NCI-H2227 (cell line): ENCODE measurements around the gene SLC36A3.
A peak's percentile ranks its signal among the peaks of the same experiment; 100 is the strongest.
"Not testable (repeated sequence)": the region's sequence is repeated elsewhere in the genome, so short reads cannot be mapped to it uniquely, and the experiment has no call there.

Experiments used
- DNase-seq: peaks from one replicate; lab custom pipeline; 2025; ENCODE audit not compliant: unreplicated experiment; lab: John Stamatoyannopoulos, UW

Gene SLC36A3

GRCh38 chr5:151309266-151309665, 5.7 kb upstream of the SLC36A3 start:
- DNase-seq = not testable (repeated sequence)

- peak; percentile 22 for DNase-seq
These were observed 5.3 kb downstream of the SLC36A3 start for GRCh38 chr5:151298063-151298855.

DNA sequence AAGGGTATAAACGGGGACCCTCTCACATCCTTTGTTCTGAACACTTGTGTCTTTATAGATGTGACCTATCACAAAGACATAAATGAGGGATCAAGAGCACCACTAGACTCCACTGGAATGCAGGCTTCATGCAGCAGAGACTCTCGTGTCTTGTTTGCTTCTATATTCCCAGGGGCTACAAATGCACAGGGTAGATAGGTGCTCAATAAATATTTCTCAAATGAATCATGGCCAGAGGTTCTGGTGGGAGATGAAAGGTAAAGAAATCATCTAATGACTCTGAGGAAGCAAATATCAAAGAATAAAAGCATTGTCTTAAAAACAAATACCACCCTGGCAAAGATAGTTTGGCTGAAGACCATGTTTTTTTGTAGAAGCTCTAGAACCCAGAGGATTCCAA, 6.6 kb downstream of the SLC36A3 start:
- no peak for DNase-seq

DNA sequence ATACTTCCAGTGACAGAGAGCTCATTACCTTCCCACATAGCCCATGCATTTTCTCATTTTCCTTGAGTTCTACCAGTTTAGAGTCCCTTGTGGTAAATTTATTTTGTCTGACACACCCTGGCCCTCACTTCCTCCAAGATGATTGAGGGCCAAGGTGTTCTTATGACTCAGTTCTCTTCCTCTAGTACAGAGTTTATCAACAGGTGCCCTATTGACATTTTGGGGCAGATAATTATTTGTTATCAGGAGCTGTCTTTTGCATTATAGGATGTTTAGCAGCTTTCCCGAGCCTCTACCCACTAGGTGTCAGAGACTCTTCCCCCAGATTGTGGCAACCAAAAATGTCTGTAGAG, 7.1 kb downstream of the SLC36A3 start:
- DNase-seq = no peak

- no peak for DNase-seq
These were observed 7.6 kb downstream of the SLC36A3 start for GRCh38 chr5:151295791-151296477.

- no peak for DNase-seq
These were observed 8.4 kb downstream of the SLC36A3 start for GRCh38 chr5:151295138-151295537.

GRCh38 chr5:151293624-151294023, 9.9 kb downstream of the SLC36A3 start:
- DNase-seq = no peak

DNA sequence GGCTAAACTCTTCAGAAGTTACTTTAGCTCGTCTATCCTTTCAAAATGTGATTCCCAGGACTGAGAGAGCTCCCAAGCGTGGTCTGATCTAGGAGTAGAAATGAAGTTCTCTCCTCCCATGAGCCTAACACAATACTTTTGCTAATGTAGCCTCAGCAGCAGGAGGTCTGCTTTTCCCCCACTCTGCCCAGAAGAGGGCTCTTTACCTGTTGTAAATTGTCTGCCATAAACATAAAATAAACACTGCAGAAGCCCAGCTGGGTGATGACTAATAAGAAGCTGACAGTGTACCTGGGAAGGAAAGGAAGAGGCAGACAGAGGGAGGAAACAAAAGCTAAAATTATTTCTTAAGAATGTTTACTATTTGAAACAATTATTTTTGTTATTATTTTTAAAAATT, 15.4 kb downstream of the SLC36A3 start:
- DNase-seq = no peak

GRCh38 chr5:151286246-151286645, 17.3 kb downstream of the SLC36A3 start:
- DNase-seq = no peak

GRCh38 chr5:151285683-151286082, 17.9 kb downstream of the SLC36A3 start:
- DNase-seq = no peak

GRCh38 chr5:151284392-151284967, 19.1 kb downstream of the SLC36A3 start:
- no peak for DNase-seq

GRCh38 chr5:151283120-151283825, 20.3 kb downstream of the SLC36A3 start:
- no peak for DNase-seq

DNA sequence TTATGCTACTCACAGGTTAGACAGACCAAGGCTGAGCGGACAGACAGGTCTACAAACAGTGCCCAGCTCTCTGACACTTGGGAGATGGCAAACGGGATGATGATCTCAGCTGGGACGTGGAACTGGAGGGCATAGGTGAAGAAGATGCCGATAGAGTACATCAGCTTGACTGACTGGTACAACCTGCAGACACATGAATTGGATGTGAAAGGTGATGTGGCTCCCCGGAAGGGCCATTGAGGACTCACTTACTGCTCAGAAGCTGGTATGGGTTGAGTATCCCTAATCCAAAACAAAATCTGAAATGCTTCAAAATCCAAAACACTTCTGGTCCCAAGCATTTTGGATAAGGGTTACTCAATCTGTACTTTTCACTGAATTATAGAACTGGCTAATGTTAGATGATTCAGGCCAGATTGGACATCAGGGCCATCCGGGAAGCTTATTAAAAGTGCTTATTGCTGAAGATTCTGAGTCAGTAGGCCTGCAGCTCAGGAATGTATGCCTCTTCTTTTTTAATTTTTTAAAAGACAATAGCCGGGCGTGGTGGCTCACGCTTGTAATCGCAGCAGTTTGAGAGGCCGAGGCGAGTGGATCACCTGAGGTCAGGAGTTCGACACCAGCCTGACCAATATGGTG, 22.4 kb downstream of the SLC36A3 start:
- no peak for DNase-seq

DNA sequence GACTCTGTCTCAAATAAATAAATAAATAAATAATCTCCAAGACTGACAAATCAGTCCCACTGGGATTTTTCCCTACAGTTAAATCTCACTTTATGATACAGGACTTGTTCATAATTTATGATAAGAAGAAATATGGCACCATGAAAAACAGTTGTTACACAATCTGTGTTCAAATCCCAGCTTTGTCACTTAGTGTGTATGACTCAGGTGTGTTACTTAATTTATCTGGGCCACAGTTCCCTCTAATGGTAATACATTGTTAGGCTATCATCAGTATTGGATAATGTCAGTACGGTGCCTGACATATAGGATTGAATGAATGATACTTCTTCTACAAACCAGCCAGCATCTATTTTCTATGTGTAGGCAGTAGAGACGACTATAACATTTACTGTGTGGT, 23.1 kb downstream of the SLC36A3 start:
- DNase-seq = no peak

DNA sequence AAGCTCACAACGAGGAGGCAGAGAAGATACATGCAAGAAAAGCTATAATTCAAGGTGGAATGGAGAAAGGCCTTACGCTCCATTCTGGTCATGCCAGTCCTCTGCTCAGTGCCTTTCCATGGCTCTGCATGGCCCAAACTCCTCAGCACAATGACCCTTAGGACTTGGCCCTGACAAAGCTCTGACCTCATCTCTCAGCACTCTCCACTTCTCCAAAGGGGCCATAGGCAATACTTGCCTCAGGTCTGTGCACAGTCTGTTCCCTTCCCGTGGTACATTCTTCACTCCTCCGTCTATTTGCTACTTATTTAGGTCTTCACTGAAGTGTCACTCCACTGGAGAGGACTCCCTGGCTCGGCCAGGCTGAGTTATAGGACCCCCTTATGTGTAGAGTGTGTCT, 24.7 kb downstream of the SLC36A3 start:
- DNase-seq = no peak

- DNase-seq = no peak
These were observed 27.8 kb downstream of the SLC36A3 start for GRCh38 chr5:151275803-151276202.

GRCh38 chr5:151274666-151275065, 28.9 kb downstream of the SLC36A3 start:
- no peak for DNase-seq

DNA sequence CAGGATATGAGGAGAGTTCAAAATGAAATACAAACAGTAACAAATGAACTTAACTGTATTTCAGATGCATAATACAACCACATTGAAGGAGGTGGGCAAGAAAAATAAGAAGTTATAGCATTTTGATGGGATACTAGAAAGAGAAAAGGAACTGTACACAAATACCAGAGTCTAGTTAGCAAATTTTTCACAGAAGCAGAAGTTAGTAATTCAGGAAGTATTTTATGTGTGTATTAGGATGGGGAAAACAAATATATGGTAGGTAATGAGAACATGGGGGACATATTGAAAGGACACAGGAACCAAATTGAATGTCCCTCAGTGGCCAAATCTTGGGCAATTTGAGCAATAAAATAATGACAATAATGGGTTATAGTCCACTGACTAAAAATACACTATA, 32.2 kb downstream of the SLC36A3 start:
- no peak for DNase-seq

DNA sequence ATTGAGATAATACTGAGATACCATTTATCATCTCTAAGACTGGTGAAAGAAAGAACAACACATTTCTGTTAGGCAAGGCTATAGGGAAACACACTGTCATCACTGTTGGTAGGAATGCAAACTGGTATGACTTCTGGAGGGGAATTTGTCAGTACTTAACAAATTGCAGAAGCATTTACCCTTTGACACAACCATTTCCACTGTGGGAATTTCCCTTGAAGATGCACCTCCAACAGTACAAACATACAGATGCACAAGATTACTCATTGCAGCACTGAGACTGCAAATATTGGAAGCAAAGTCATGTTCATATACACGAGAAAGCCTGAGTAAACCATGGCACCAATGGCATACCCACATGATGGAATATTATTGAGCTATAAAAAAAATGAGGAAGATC, 33.0 kb downstream of the SLC36A3 start:
- no peak for DNase-seq

DNA sequence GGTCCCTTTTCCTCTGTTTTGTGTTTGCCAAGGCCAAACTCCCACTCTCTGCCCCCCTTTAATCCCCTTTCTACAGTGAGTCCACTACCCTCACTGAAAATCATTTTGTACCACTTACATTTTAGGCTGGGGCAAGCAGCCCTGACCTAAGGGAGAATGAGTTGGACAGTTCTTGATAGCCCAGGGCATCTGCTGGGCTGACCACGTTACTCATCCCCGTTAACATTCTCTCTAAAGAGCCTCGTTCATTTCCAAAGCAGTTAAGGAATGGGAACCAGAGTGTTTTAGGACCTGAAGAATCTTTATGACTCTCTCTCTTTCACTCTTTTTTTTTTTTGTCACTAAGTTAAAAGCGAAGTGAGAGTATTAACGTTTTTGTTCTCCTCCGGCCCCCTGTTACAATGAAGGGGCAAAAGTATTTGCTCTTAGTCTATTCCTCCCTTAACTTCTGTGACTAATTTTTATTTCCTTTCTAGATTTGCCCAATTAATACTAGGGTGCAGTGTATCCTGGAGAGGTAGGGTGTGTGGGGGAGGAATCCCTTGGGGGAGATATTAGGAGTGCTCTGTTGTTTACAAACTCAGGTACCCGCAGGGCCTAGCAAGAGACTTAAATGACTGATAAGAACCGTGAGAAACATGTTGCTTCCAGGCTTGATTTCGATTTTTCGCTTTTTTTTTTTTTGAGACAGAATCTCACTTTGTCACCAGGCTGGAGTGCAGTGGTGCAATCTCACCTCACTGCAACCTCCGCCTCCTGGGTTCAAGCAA, 35.9 kb downstream of the SLC36A3 start:
- DNase-seq = no peak
